Epithelial cell of proximal tubule (primary cell): ENCODE results near the gene ZNF497. TPM values are rescaled to one million over a fixed set of nuclear protein-coding genes. Genes with fewer than 3 reads are reported as not detected.
"Not testable (repeated sequence)": the region's sequence is repeated elsewhere in the genome, so short reads cannot be mapped to it uniquely, and the experiment has no call there.

Source experiments
- DNase-seq: peaks from one replicate; pipeline ENCODE4 v3.0.0-alpha.2; 2011; ENCODE audit warnings: low read depth
- H3K4me3 ChIP-seq: 2 replicates; pipeline ENCODE4 v1.5.1; 2011; ENCODE audit warnings: low read depth, mild to moderate bottlenecking, low read length
- CTCF ChIP-seq: conservative IDR thresholded peaks from 2 replicates; pipeline ENCODE4 v1.5.1; 2012; ENCODE audit warnings: low read depth, mild to moderate bottlenecking, low read length
- total RNA-seq: library from RNA; depleted of rRNA; stranded (reverse); fragments of >200 nt; gene quantifications from 2 replicates; pipeline ENCODE4 v1.2.3, GENCODE V29; 2015

The ZNF497 gene
- total RNA-seq, 1 donor from 2014 or later: 0.06 TPM

GRCh38 chr19:58352760-58353671 is 9.5 kb downstream of the ZNF497 start, which contains the start of gene A1BG:
A1BG (minus strand) TSS chr19:58353492; CDS start chr19:58353437, 55 bp downstream.
- no peak for TF ChIP-seq CTCF
- H3K4me3 ChIP-seq: no peak within 1 kb of the TSS
- DNase-seq: no peak

- H3K4me3 ChIP-seq: no peak overlapping the region
- no peak for TF ChIP-seq CTCF
- no peak for DNase-seq
Measured at GRCh38 chr19:58351990-58352755, 10.4 kb downstream of the ZNF497 start.

GRCh38 chr19:58351558-58351878 is 11.0 kb downstream of the ZNF497 start:
- no peak overlapping the region for H3K4me3 ChIP-seq
- DNase-seq: no peak
- TF ChIP-seq CTCF: no peak

- DNase-seq: no peak
- no peak overlapping the region for H3K4me3 ChIP-seq
Measured at GRCh38 chr19:58350871-58351557, 11.5 kb downstream of the ZNF497 start.

GRCh38 chr19:58350001-58350861 is 12.3 kb downstream of the ZNF497 start:
- DNase-seq: no peak
- no peak for TF ChIP-seq CTCF
- H3K4me3 ChIP-seq: peak overlapping the region; percentile 6

More at GRCh38 chr19:58350871-58351557, 11.5 kb downstream of the ZNF497 start:
- no peak for TF ChIP-seq CTCF

GRCh38 chr19:58349590-58349989 is 13.0 kb downstream of the ZNF497 start:
- no peak overlapping the region for H3K4me3 ChIP-seq
- DNase-seq: no peak
- TF ChIP-seq CTCF: no peak

- H3K4me3 ChIP-seq: peak overlapping the region; percentile 60
- DNase-seq: not testable (repeated sequence)
Measured at GRCh38 chr19:58348080-58348479, 14.5 kb downstream of the ZNF497 start.
